ENCODE measurements around the gene SERPINB7. TPM values are rescaled to one million over a fixed set of nuclear protein-coding genes. Genes with fewer than 3 reads are reported as not detected.

SERPINB7 gene
- total RNA-seq, 1 donor from 2014 or later: not detected

DNA sequence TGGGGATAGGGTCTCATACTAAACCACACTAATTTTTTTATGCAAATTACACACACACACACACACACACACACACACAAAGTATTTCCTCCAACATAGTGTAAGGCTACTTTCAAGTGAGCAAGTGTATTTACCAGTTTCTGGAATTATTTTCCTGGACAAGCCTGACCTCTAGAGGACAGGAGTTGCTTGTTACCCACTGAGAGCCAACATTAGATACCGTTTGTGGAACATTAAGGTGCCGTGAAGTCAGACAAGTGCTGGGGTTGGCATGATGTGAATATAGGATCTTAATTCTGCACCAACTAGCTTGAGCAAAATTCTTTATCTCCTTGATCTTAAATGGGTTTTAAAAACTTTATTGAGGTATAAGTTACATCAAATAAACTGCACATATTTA, 72.9 kb downstream of the SERPINB7 start:
- TF ChIP-seq, protein P1, sequence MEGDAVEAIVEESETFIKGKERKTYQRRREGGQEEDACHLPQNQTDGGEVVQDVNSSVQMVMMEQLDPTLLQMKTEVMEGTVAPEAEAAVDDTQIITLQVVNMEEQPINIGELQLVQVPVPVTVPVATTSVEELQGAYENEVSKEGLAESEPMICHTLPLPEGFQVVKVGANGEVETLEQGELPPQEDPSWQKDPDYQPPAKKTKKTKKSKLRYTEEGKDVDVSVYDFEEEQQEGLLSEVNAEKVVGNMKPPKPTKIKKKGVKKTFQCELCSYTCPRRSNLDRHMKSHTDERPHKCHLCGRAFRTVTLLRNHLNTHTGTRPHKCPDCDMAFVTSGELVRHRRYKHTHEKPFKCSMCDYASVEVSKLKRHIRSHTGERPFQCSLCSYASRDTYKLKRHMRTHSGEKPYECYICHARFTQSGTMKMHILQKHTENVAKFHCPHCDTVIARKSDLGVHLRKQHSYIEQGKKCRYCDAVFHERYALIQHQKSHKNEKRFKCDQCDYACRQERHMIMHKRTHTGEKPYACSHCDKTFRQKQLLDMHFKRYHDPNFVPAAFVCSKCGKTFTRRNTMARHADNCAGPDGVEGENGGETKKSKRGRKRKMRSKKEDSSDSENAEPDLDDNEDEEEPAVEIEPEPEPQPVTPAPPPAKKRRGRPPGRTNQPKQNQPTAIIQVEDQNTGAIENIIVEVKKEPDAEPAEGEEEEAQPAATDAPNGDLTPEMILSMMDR (IDR thresholded peaks at IDR 0.05; ENCODE audit: partially characterized antibody, unreplicated experiment): peak; percentile 50
- peaks cover 2% of the 10 kb centered on the region for H3K27me3 Mint-ChIP-seq (ENCODE audit: unreplicated experiment)
- no peaks in the 10 kb centered on the region for H3K36me3 Mint-ChIP-seq (ENCODE audit: unreplicated experiment)
- no peak for DNase-seq
- no peak overlapping the region for H3K4me3 Mint-ChIP-seq (ENCODE audit: unreplicated experiment)
- peaks cover 3% of the 10 kb centered on the region for H3K4me1 Mint-ChIP-seq (ENCODE audit: low read depth, unreplicated experiment)
- H3K27ac Mint-ChIP-seq (ENCODE audit: unreplicated experiment): no peak overlapping the region
- no peaks in the 10 kb centered on the region for H3K9me3 Mint-ChIP-seq (ENCODE audit: unreplicated experiment)

DNA sequence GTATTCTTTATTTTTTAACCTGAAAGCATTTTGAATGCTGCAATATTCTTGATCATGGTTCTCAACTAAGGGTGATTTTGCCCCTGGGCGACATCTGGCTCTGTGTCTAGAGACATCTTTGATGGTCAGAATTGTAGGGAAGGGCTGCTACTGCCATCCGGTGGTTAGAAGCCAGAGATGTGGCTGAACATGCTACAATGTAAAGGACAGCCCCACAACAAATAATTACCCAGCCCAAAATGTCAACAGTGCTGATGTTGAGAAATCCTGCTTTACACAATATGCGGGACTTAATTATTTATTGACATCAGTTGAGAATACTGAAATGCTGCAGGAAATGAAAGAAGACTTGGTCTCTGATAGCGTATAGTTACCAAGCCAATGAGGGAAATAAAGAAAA, 74.8 kb downstream of the SERPINB7 start:
- peak; percentile 59 for DNase-seq
- Mint-ChIP-seq H3K4me3 (ENCODE audit: unreplicated experiment) (no peak overlapping the region), H3K27ac (ENCODE audit: unreplicated experiment) (no peak overlapping the region)

DNA sequence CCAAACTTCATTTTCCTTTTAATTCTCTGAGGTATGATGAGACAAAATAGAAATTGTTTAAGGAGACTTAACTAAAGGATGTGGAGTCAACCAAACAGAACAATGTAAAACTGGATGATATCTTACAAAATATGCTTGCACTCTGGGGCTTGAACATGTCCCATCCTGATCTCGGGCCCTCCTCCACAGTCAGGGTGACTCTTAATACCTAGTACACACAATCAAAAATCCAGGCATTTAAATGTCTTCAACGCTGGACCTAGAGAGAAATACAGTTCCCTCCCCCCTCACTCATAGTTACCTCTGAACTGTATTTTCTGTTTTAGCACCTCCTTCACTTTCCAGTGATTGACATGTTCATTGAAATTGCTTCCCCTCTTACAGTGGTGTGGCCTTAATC, 75.4 kb downstream of the SERPINB7 start:
- Mint-ChIP-seq H3K27me3 (ENCODE audit: unreplicated experiment) (peaks cover 2% of the 10 kb centered on the region), H3K36me3 (ENCODE audit: unreplicated experiment) (no peaks in the 10 kb centered on the region), H3K9me3 (ENCODE audit: unreplicated experiment) (no peaks in the 10 kb centered on the region), H3K27ac (ENCODE audit: unreplicated experiment) (no peak overlapping the region), H3K4me3 (ENCODE audit: unreplicated experiment) (no peak overlapping the region), H3K4me1 (ENCODE audit: low read depth, unreplicated experiment) (peaks cover 3% of the 10 kb centered on the region)
- no peak for DNase-seq
- TF ChIP-seq, protein P1 (IDR thresholded peaks at IDR 0.05; ENCODE audit: partially characterized antibody, unreplicated experiment): no peak

More for the DNA sequence above, 74.8 kb downstream of the SERPINB7 start:
- no peaks in the 10 kb centered on the region for H3K36me3 Mint-ChIP-seq (ENCODE audit: unreplicated experiment)
- H3K27me3 Mint-ChIP-seq (ENCODE audit: unreplicated experiment): peaks cover 2% of the 10 kb centered on the region
- no peaks in the 10 kb centered on the region for H3K9me3 Mint-ChIP-seq (ENCODE audit: unreplicated experiment)
- peaks cover 3% of the 10 kb centered on the region for H3K4me1 Mint-ChIP-seq (ENCODE audit: low read depth, unreplicated experiment)
- TF ChIP-seq, protein P1 (IDR thresholded peaks at IDR 0.05; ENCODE audit: partially characterized antibody, unreplicated experiment): no peak

Other genes starting within 250 kb of the SERPINB7 start
- not detected for gene SERPINB12, start 233.0 kb upstream of the SERPINB7 start, total RNA-seq (ENCODE audit: unreplicated experiment)
- not detected for gene SERPINB13, start 188.1 kb upstream of the SERPINB7 start, total RNA-seq (ENCODE audit: unreplicated experiment)
- not detected for gene SERPINB4, start 131.2 kb upstream of the SERPINB7 start, total RNA-seq (ENCODE audit: unreplicated experiment)
- not detected for gene SERPINB3, start 113.5 kb upstream of the SERPINB7 start, total RNA-seq (ENCODE audit: unreplicated experiment)
- not detected for gene SERPINB11, start 72.5 kb upstream of the SERPINB7 start, total RNA-seq (ENCODE audit: unreplicated experiment)
- not detected for gene SERPINB2, start 112.3 kb downstream of the SERPINB7 start, total RNA-seq (ENCODE audit: unreplicated experiment)
- not detected for gene SERPINB10, start 132.5 kb downstream of the SERPINB7 start, total RNA-seq (ENCODE audit: unreplicated experiment)
- gene HMSD, start 173.9 kb downstream of the SERPINB7 start, total RNA-seq (ENCODE audit: unreplicated experiment): not detected
- gene SERPINB8, start 194.7 kb downstream of the SERPINB7 start, total RNA-seq (ENCODE audit: unreplicated experiment): 4.2 TPM